DOHH2 (cell line): ENCODE measurements around the gene RABL2B.

Experiments
- CTCF ChIP-seq: fragments of 200-600 bp; sonication (generic); IDR thresholded peaks from one replicate; pipeline ENCODE4 v1.5.1; 2014; ENCODE audit warnings: antibody characterized with exemption, mild to moderate bottlenecking, low read depth, low read length; ENCODE audit not compliant: poor library complexity, severe bottlenecking
- EZH2phosphoT487 ChIP-seq: fragments of 200-600 bp; sonication (generic); IDR thresholded peaks from 2 replicates; pipeline ENCODE4 v1.6.1; 2017; ENCODE audit warnings: borderline replicate concordance, mild to moderate bottlenecking, antibody characterized with exemption, low read length, moderate library complexity, mixed read lengths

GRCh38 chr22:50717709-50718351 is 65.6 kb downstream of the RABL2B start:
- TF ChIP-seq CTCF (no peak), EZH2phosphoT487 (no peak)
